Gastroesophageal sphincter (tissue), 3 donors: Measurements from ENCODE around the gene BSX.

ENCODE experiments used
- POLR2A ChIP-seq, 2 donors: fragments of 450-650 bp; IDR thresholded peaks; one replicate each; pipeline ENCODE4 v1.6.1; 2017; ENCODE audit warnings: antibody characterized with exemption in 2 of 2, mild to moderate bottlenecking in 2 of 2, moderate library complexity in 1 of 2
- POLR2AphosphoS5 ChIP-seq: sonication (generic); formaldehyde crosslinking; IDR thresholded peaks from one replicate; pipeline ENCODE4 v1.6.1; 2017; ENCODE audit warnings: antibody characterized with exemption
- TF ChIP-seq, protein P1 (sequence below), 4 experiments: fragments of 200-600 bp in 2 of 4; fragments of 450-650 bp in 2 of 4; sonication (generic) in 1 of 4; IDR thresholded peaks; one replicate each; pipeline ENCODE4 v1.5.1; 2017 to 2019; ENCODE audit warnings: antibody characterized with exemption in 4 of 4, mild to moderate bottlenecking in 2 of 4, moderate library complexity in 2 of 4

- TF ChIP-seq POLR2A (IDR thresholded peaks at IDR 0.05) (no peak), POLR2AphosphoS5 (no peak)
- TF ChIP-seq, protein P1, sequence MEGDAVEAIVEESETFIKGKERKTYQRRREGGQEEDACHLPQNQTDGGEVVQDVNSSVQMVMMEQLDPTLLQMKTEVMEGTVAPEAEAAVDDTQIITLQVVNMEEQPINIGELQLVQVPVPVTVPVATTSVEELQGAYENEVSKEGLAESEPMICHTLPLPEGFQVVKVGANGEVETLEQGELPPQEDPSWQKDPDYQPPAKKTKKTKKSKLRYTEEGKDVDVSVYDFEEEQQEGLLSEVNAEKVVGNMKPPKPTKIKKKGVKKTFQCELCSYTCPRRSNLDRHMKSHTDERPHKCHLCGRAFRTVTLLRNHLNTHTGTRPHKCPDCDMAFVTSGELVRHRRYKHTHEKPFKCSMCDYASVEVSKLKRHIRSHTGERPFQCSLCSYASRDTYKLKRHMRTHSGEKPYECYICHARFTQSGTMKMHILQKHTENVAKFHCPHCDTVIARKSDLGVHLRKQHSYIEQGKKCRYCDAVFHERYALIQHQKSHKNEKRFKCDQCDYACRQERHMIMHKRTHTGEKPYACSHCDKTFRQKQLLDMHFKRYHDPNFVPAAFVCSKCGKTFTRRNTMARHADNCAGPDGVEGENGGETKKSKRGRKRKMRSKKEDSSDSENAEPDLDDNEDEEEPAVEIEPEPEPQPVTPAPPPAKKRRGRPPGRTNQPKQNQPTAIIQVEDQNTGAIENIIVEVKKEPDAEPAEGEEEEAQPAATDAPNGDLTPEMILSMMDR (IDR thresholded peaks at IDR 0.05) = no peak
Observed at GRCh38 chr11:122983438-122984185, 2.0 kb upstream of the BSX start.
